Endothelial cell (in vitro differentiated cells): Measurements from ENCODE around the gene TMEM30B. TPM values are rescaled to one million over a fixed set of nuclear protein-coding genes. Genes with fewer than 3 reads are reported as not detected.

ENCODE experiments used
- DNase-seq: peaks from one replicate; pipeline ENCODE4 v3.0.0; 2021; ENCODE audit warnings: low spot score
- H3K27ac Mint-ChIP-seq: one replicate; pipeline ENCODE4 v1.8.0; 2021; ENCODE audit warnings: mixed read lengths, inconsistent platforms; ENCODE audit not compliant: unreplicated experiment
- H3K27me3 Mint-ChIP-seq: one replicate; pipeline ENCODE4 v1.8.0; 2021; ENCODE audit warnings: mild to moderate bottlenecking, moderate library complexity, mixed read lengths, inconsistent platforms; ENCODE audit not compliant: unreplicated experiment
- H3K36me3 Mint-ChIP-seq: one replicate; pipeline ENCODE4 v1.8.0; 2021; ENCODE audit warnings: mild to moderate bottlenecking, low read depth, mixed read lengths, inconsistent platforms; ENCODE audit not compliant: unreplicated experiment
- H3K4me1 Mint-ChIP-seq: one replicate; pipeline ENCODE4 v1.8.0; 2021; ENCODE audit warnings: mild to moderate bottlenecking, mixed read lengths, inconsistent platforms; ENCODE audit not compliant: unreplicated experiment
- H3K4me3 Mint-ChIP-seq: one replicate; pipeline ENCODE4 v1.8.0; 2021; ENCODE audit warnings: mild to moderate bottlenecking, mixed read lengths, inconsistent platforms; ENCODE audit not compliant: unreplicated experiment
- H3K9me3 Mint-ChIP-seq: one replicate; pipeline ENCODE4 v1.8.0; 2021; ENCODE audit warnings: mixed read lengths, inconsistent platforms; ENCODE audit not compliant: unreplicated experiment
- CTCF ChIP-seq: fragments of 200-600 bp; sonication (generic); IDR thresholded peaks from one replicate; pipeline ENCODE4 v1.5.0; 2021; ENCODE audit warnings: antibody characterized with exemption; ENCODE audit not compliant: unreplicated experiment
- total RNA-seq: library from RNA; stranded (reverse); fragmentation: NEBNext Ultra II Directional; extraction: Animal tissue kit (Norgen Biotek cat#: 25700); gene quantifications from one replicate; pipeline ENCODE4 v1.2.1, GENCODE V29; 2021; ENCODE audit not compliant: unreplicated experiment

TMEM30B gene
- total RNA-seq, 1 donor from 2014 or later: 0.15 TPM

GRCh38 chr14:61269321-61270083, 11.6 kb downstream of the TMEM30B start:
- TF ChIP-seq CTCF: peak; percentile 88
- Mint-ChIP-seq H3K27ac (no peak overlapping the region), H3K9me3 (no peaks in the 10 kb centered on the region), H3K36me3 (no peaks in the 10 kb centered on the region), H3K4me1 (no peaks in the 10 kb centered on the region), H3K27me3 (peaks cover 2% of the 10 kb centered on the region), H3K4me3 (no peak overlapping the region)
- DNase-seq: peak; percentile 69

GRCh38 chr14:61268812-61269211, 12.3 kb downstream of the TMEM30B start:
- H3K4me1 Mint-ChIP-seq: no peaks in the 10 kb centered on the region
- H3K27me3 Mint-ChIP-seq: peaks cover 2% of the 10 kb centered on the region
- no peak overlapping the region for H3K27ac Mint-ChIP-seq
- no peak overlapping the region for H3K4me3 Mint-ChIP-seq
- no peaks in the 10 kb centered on the region for H3K36me3 Mint-ChIP-seq
- TF ChIP-seq CTCF: no peak
- no peak for DNase-seq
- no peaks in the 10 kb centered on the region for H3K9me3 Mint-ChIP-seq

- H3K27ac Mint-ChIP-seq: no peak overlapping the region
- DNase-seq: no peak
- H3K4me3 Mint-ChIP-seq: no peak overlapping the region
- peaks cover 2% of the 10 kb centered on the region for H3K27me3 Mint-ChIP-seq
- no peaks in the 10 kb centered on the region for H3K4me1 Mint-ChIP-seq
- no peak for TF ChIP-seq CTCF
- no peaks in the 10 kb centered on the region for H3K36me3 Mint-ChIP-seq
- no peaks in the 10 kb centered on the region for H3K9me3 Mint-ChIP-seq
Observed at GRCh38 chr14:61266891-61267740, 14.0 kb downstream of the TMEM30B start.

- Mint-ChIP-seq H3K27me3 (no peaks in the 10 kb centered on the region), H3K27ac (no peak overlapping the region), H3K4me1 (no peaks in the 10 kb centered on the region)
Observed at GRCh38 chr14:61266436-61266835, 14.7 kb downstream of the TMEM30B start.

More at GRCh38 chr14:61266436-61266835, 14.7 kb downstream of the TMEM30B start:
- Mint-ChIP-seq H3K9me3 (no peaks in the 10 kb centered on the region), H3K4me3 (no peak overlapping the region), H3K36me3 (no peaks in the 10 kb centered on the region)
- TF ChIP-seq CTCF: no peak
- no peak for DNase-seq
